Mesenchymal stem cell (in vitro differentiated cells and primary cell): ENCODE measurements around the gene MR1.

Experiments used
- DNase-seq: peaks from one replicate; pipeline ENCODE4 v3.0.0-alpha.2; 2013
- H2AFZ ChIP-seq: one replicate; pipeline ENCODE4 v1.6.1; 2013; ENCODE audit warnings: low read depth, mild to moderate bottlenecking, control low read depth, inconsistent platforms, low read length, moderate library complexity
- H2AK5ac ChIP-seq: 2 replicates; pipeline ENCODE4 v1.6.1; 2013; ENCODE audit warnings: low read length, moderate library complexity, mild to moderate bottlenecking, inconsistent platforms; ENCODE audit not compliant: severe bottlenecking
- H2BK120ac ChIP-seq: one replicate; pipeline ENCODE4 v1.6.1; 2013; ENCODE audit warnings: low read depth, mild to moderate bottlenecking, inconsistent platforms, low read length, moderate library complexity
- H2BK12ac ChIP-seq, 2 experiments: one replicate each; pipeline ENCODE4 v1.6.1; 2013; ENCODE audit warnings: inconsistent platforms in 2 of 2, low read length in 2 of 2, mild to moderate bottlenecking in 2 of 2, moderate library complexity in 2 of 2, control low read depth in 1 of 2
- H2BK15ac ChIP-seq: one replicate; pipeline ENCODE4 v1.6.1; 2013; ENCODE audit warnings: mild to moderate bottlenecking, low read depth, inconsistent platforms; ENCODE audit not compliant: poor library complexity, severe bottlenecking
- H2BK5ac ChIP-seq: 2 replicates; pipeline ENCODE4 v1.6.1; 2013; ENCODE audit warnings: low read depth, mild to moderate bottlenecking, low read length, control low read depth, inconsistent platforms; ENCODE audit not compliant: poor library complexity, severe bottlenecking
- H3K14ac ChIP-seq, 2 experiments: one replicate each; pipeline ENCODE4 v1.6.1; 2013; ENCODE audit warnings: inconsistent platforms in 2 of 2, low read length in 2 of 2, control low read depth in 1 of 2, mild to moderate bottlenecking in 1 of 2, moderate library complexity in 1 of 2
- H3K18ac ChIP-seq, 2 experiments: one replicate each; pipeline ENCODE4 v1.6.1; 2013; ENCODE audit warnings: inconsistent platforms in 2 of 2, low read length in 2 of 2, control low read depth in 1 of 2, low read depth in 1 of 2, mild to moderate bottlenecking in 1 of 2
- H3K23ac ChIP-seq, 2 experiments: one replicate each; pipeline ENCODE4 v1.6.1; 2013; ENCODE audit warnings: inconsistent platforms in 2 of 2, low read length in 2 of 2, mild to moderate bottlenecking in 2 of 2, moderate library complexity in 2 of 2, control low read depth in 1 of 2
- H3K27ac ChIP-seq: 2 replicates; pipeline ENCODE4 v1.5.1; 2013; ENCODE audit warnings: mild to moderate bottlenecking, moderate library complexity, low read length, control low read depth, inconsistent platforms; ENCODE audit not compliant: poor library complexity, severe bottlenecking
- H3K27me3 ChIP-seq, 2 experiments: 2 replicates each; pipeline versions ENCODE4 v1.6.1 to v1.7.0; 2013; ENCODE audit warnings: low read length in 2 of 2, mild to moderate bottlenecking in 2 of 2, moderate library complexity in 2 of 2, control low read depth in 1 of 2, inconsistent platforms in 1 of 2; ENCODE audit not compliant: control insufficient read depth in 1 of 2, insufficient read depth in 1 of 2
- H3K36me3 ChIP-seq, 2 experiments: 2 replicates each; pipeline versions ENCODE4 v1.6.1 to v1.7.0; 2013; ENCODE audit warnings: low read length in 2 of 2, control low read depth in 1 of 2, inconsistent platforms in 1 of 2, low read depth in 1 of 2, mild to moderate bottlenecking in 1 of 2; ENCODE audit not compliant: insufficient read depth in 2 of 2, control insufficient read depth in 1 of 2
- H3K4ac ChIP-seq, 2 experiments: one replicate each; pipeline ENCODE4 v1.6.1; 2013; ENCODE audit warnings: inconsistent platforms in 2 of 2, low read length in 2 of 2, mild to moderate bottlenecking in 2 of 2, moderate library complexity in 2 of 2, control low read depth in 1 of 2, low read depth in 1 of 2
- H3K4me1 ChIP-seq: 2 replicates; pipeline ENCODE4 v1.6.1; 2013; ENCODE audit warnings: low read depth, low read length, control low read depth; ENCODE audit not compliant: control insufficient read depth, insufficient read depth
- H3K4me2 ChIP-seq: 2 replicates; pipeline ENCODE4 v1.6.1; 2013; ENCODE audit warnings: low read length, mild to moderate bottlenecking, inconsistent platforms; ENCODE audit not compliant: poor library complexity, severe bottlenecking
- H3K4me3 ChIP-seq, 2 experiments: 2 replicates each; pipeline versions ENCODE4 v1.5.1 to v1.7.0; 2013; ENCODE audit warnings: low read length in 2 of 2, mild to moderate bottlenecking in 2 of 2, control low read depth in 1 of 2, low read depth in 1 of 2; ENCODE audit not compliant: insufficient read depth in 1 of 2
- H3K79me1 ChIP-seq: replicated peaks from 2 replicates; pipeline ENCODE4 v1.6.1; 2013; ENCODE audit warnings: mild to moderate bottlenecking, control low read depth, low read length, inconsistent platforms; ENCODE audit not compliant: poor library complexity, severe bottlenecking
- H3K9ac ChIP-seq: 2 replicates; pipeline ENCODE4 v1.7.0; 2013; ENCODE audit warnings: mild to moderate bottlenecking, low read length, moderate library complexity
- H3K9me3 ChIP-seq: 2 replicates; pipeline ENCODE4 v1.7.0; 2013; ENCODE audit warnings: mild to moderate bottlenecking, low read length; ENCODE audit not compliant: control insufficient read depth
- H4K8ac ChIP-seq: one replicate; pipeline ENCODE4 v1.6.1; 2013; ENCODE audit warnings: inconsistent platforms, mild to moderate bottlenecking, low read length, moderate library complexity
- H4K91ac ChIP-seq: one replicate; pipeline ENCODE4 v1.6.1; 2013; ENCODE audit warnings: mild to moderate bottlenecking, low read length, inconsistent platforms
- WGBS: methylation state at CpG from one replicate; pipeline ENCODE4 v1.1.7; 2013; ENCODE audit warnings: mixed read lengths; 5-methylcytosine and 5-hydroxymethylcytosine counted together

MR1 gene

DNA sequence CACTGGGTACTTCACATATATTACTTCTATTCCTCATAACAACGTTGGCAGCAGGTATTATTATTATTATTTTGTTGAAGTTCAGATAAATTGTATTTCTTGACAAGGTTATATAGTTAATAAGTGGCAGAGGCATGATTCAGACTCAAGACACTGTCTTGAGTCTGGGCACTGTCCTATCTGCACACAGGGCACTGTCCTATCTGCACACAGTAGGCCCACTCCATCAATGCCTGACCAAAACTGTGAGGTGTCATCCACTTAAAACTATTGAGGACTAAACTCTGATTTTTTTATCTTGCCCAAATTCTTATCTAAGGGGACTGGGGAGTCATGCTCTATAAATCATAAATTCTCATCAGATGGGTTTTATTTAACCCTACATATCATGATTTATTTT is 30.9 kb downstream of the MR1 start:
- DNase-seq, result no peak
- no peak overlapping the region for H2BK120ac ChIP-seq
- H2BK5ac ChIP-seq, result no peak overlapping the region
- no peak overlapping the region for H3K23ac ChIP-seq
- no peak overlapping the region for H3K4ac ChIP-seq
- no peak overlapping the region for H3K4me2 ChIP-seq
- no peak overlapping the region for H3K4me3 ChIP-seq
- no peaks in the 10 kb centered on the region for H3K4me1 ChIP-seq
- H3K9ac ChIP-seq, result no peak overlapping the region
- H3K18ac ChIP-seq, result no peak overlapping the region
- H3K36me3 ChIP-seq, result no peaks in the 10 kb centered on the region
- H2AFZ ChIP-seq, result no peak overlapping the region
- H2BK15ac ChIP-seq, result no peak overlapping the region
- no peak overlapping the region for H2BK12ac ChIP-seq
- H4K91ac ChIP-seq, result no peak overlapping the region
- H2AK5ac ChIP-seq, result no peak overlapping the region
- WGBS, result no CpG with 5 or more reads among the region's 1 CpG
- H3K14ac ChIP-seq, result no peak overlapping the region
- no peaks in the 10 kb centered on the region for H3K79me1 ChIP-seq
- H4K8ac ChIP-seq, result no peak overlapping the region
- H3K27me3 ChIP-seq, result peaks cover 0 to 1% of the 10 kb centered on the region in 2 experiments
- H3K9me3 ChIP-seq, result no peaks in the 10 kb centered on the region
- no peak overlapping the region for H3K27ac ChIP-seq

DNA sequence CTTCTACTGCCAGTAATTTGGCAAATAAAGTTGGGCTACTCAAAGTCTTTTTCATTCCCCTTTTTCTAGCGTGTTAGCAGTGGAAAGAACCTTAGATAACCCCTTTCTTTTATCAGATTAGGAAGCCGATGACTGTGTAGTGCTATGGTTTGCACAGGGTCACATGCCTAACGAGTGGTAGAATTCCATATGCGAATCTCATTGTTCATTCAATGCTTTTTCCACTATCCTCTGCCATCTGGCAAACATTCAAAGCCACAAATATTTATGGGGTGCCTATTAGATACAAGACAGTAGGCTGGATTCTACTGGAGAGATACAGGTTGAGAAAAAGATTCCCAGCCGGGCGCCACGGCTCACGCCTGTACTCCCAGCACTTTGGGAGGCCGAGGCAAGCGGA is 39.9 kb downstream of the MR1 start:
- H2BK120ac ChIP-seq, result no peak overlapping the region
- H3K9me3 ChIP-seq, result no peaks in the 10 kb centered on the region
- H2AK5ac ChIP-seq, result no peak overlapping the region
- H3K4me1 ChIP-seq, result peaks cover 8% of the 10 kb centered on the region
- no peak overlapping the region for H2BK12ac ChIP-seq
- no peak overlapping the region for H3K14ac ChIP-seq
- no peak overlapping the region for H3K9ac ChIP-seq
- WGBS, result 82% methylated on average over 10 of the region's 10 CpGs
- no peak overlapping the region for H2BK5ac ChIP-seq
- no peaks in the 10 kb centered on the region for H3K27me3 ChIP-seq
- no peak overlapping the region for H3K4me3 ChIP-seq
- no peak overlapping the region for H2AFZ ChIP-seq
- H4K8ac ChIP-seq, result no peak overlapping the region
- DNase-seq, result peak; percentile 45
- H3K27ac ChIP-seq, result no peak overlapping the region
- no peak overlapping the region for H4K91ac ChIP-seq
- H3K36me3 ChIP-seq, result no peaks in the 10 kb centered on the region
- H3K79me1 ChIP-seq, result no peaks in the 10 kb centered on the region
- H3K23ac ChIP-seq, result no peak overlapping the region
- H3K18ac ChIP-seq, result no peak overlapping the region
- H3K4ac ChIP-seq, result no peak overlapping the region
- H2BK15ac ChIP-seq, result no peak overlapping the region
- no peak overlapping the region for H3K4me2 ChIP-seq

DNA sequence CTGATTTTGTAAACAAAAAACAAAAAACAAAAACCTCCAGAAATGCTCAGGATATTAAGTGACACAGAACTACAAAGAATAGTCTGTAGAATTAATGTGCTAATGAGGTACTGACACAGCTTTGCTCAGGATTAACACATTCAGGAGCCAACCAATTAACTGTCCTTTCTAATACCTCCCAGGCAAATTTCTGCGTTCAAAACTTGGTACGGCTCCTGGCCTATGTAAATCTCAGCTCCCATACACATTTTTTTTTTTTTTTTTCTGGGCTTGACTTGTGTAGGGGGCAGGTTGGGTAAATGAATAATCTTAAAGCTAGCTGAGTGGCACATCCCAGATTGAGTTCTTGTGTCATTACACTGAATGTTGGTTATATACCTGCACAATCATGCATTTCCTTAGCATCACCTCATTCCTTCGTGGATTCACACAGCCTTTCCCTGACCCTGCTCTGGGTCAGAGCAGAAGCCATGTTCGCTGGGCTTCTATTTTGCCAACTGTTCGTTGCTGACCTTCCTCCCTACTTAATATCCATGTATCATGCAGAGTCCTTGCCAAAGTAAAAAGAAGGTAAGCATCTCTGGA is 42.1 kb downstream of the MR1 start:
- Histone ChIP-seq H2AFZ (no peak overlapping the region), H3K14ac (no peak overlapping the region), H3K79me1 (no peaks in the 10 kb centered on the region), H2BK120ac (no peak overlapping the region), H3K4me1 (peaks cover 8% of the 10 kb centered on the region), H3K4me2 (no peak overlapping the region), H2BK12ac (no peak overlapping the region), H3K23ac (no peak overlapping the region), H3K27me3 (no peaks in the 10 kb centered on the region), H4K91ac (no peak overlapping the region), H2BK15ac (no peak overlapping the region), H4K8ac (no peak overlapping the region), H3K9me3 (no peaks in the 10 kb centered on the region), H3K36me3 (no peaks in the 10 kb centered on the region), H3K27ac (no peak overlapping the region), H2BK5ac (peak overlapping the region; percentile 35), H3K9ac (no peak overlapping the region), H3K4me3 (no peak overlapping the region), H3K18ac (no peak overlapping the region), H2AK5ac (no peak overlapping the region), H3K4ac (no peak overlapping the region)
- DNase-seq, result no peak
- WGBS, result 72% methylated on average over 3 of the region's 5 CpGs

DNA sequence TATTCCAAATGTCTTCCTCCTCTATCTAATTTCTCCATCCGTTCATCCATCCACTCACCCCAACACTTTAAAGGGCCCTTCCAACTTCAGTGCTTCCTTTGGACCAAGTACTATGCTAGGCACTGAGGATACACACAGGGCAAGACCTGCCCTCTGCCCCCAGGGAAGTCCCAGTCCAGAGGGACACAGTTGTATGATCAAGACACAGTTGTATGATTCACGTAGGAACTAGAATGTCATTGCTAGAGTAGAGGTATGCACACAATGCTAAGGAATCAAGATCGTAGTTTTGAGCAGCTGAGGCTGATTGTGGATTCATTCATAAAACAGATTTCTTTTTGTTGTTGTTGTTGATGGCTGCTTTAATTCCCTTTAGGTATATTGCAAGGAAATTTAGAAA is 43.1 kb downstream of the MR1 start:
- no peak overlapping the region for H4K8ac ChIP-seq
- no peak overlapping the region for H4K91ac ChIP-seq
- no peak overlapping the region for H2AFZ ChIP-seq
- WGBS, result 94% methylated on average over 3 of the region's 3 CpGs
- no peak overlapping the region for H2BK15ac ChIP-seq
- no peak for DNase-seq
- no peak overlapping the region for H3K14ac ChIP-seq
- no peak overlapping the region for H2BK120ac ChIP-seq
- H3K9me3 ChIP-seq, result no peaks in the 10 kb centered on the region
- no peak overlapping the region for H2BK5ac ChIP-seq
- H3K4me3 ChIP-seq, result no peak overlapping the region
- no peaks in the 10 kb centered on the region for H3K79me1 ChIP-seq
- H3K27ac ChIP-seq, result no peak overlapping the region
- H2BK12ac ChIP-seq, result no peak overlapping the region
- no peaks in the 10 kb centered on the region for H3K27me3 ChIP-seq
- no peaks in the 10 kb centered on the region for H3K36me3 ChIP-seq
- H3K9ac ChIP-seq, result no peak overlapping the region
- no peak overlapping the region for H3K18ac ChIP-seq
- H3K23ac ChIP-seq, result no peak overlapping the region
- H3K4me2 ChIP-seq, result no peak overlapping the region
- H3K4me1 ChIP-seq, result peaks cover 8% of the 10 kb centered on the region
- H2AK5ac ChIP-seq, result no peak overlapping the region
- H3K4ac ChIP-seq, result no peak overlapping the region
